Keratinocyte (primary cell): ENCODE measurements around the gene HNRNPA1. TPM values are rescaled to one million over a fixed set of nuclear protein-coding genes. Genes with fewer than 3 reads are reported as not detected.

Experiments
- DNase-seq: peaks from one replicate; pipeline ENCODE4 v3.0.0-alpha.2; 2011; ENCODE audit warnings: low read depth, missing footprints, low spot score
- FAIRE-seq: peaks from 2 replicates; lab custom pipeline; 2011; peaks lifted over from hg19 to GRCh38; lab: Jason Lieb, UNC
- H2AFZ ChIP-seq: 2 replicates; pipeline ENCODE4 v1.6.0; 2012; ENCODE audit warnings: low read length, control low read depth, inconsistent platforms; ENCODE audit not compliant: control insufficient read depth
- H3K27ac ChIP-seq: 2 replicates; pipeline ENCODE4 v1.5.1; 2011; ENCODE audit warnings: low read length; ENCODE audit not compliant: control insufficient read depth, insufficient read depth
- H3K27me3 ChIP-seq: 3 replicates; pipeline ENCODE4 v1.6.0; 2011; ENCODE audit warnings: low read length; ENCODE audit not compliant: control insufficient read depth, insufficient read depth; ENCODE audit errors: extremely low read depth
- H3K36me3 ChIP-seq, 2 experiments: 2 replicates in 1 of 2; 3 replicates in 1 of 2; pipeline ENCODE4 v1.5.1; 2011; ENCODE audit warnings: low read length in 2 of 2, mild to moderate bottlenecking in 1 of 2; ENCODE audit not compliant: control insufficient read depth in 2 of 2, insufficient read depth in 2 of 2; ENCODE audit errors: extremely low read depth in 1 of 2
- H3K4me1 ChIP-seq: 3 replicates; pipeline ENCODE4 v1.5.1; 2011; ENCODE audit warnings: low read length; ENCODE audit not compliant: control insufficient read depth, insufficient read depth; ENCODE audit errors: extremely low read depth
- H3K4me2 ChIP-seq: 3 replicates; pipeline ENCODE4 v1.6.0; 2011; ENCODE audit warnings: low read depth, low read length; ENCODE audit not compliant: control insufficient read depth, insufficient read depth; ENCODE audit errors: extremely low read depth
- H3K4me3 ChIP-seq, 3 experiments: fragments of 200-600 bp in 1 of 3; sonication (generic) in 1 of 3; 2 replicates in 2 of 3; 3 replicates in 1 of 3; pipeline ENCODE4 v1.5.1; 2011 to 2016; ENCODE audit warnings: low read length in 3 of 3, mild to moderate bottlenecking in 3 of 3, control low read depth in 2 of 3, inconsistent platforms in 1 of 3, low read depth in 1 of 3, mixed read lengths in 1 of 3, mixed run types in 1 of 3, moderate library complexity in 1 of 3; ENCODE audit not compliant: control insufficient read depth in 2 of 3, insufficient read depth in 2 of 3; ENCODE audit errors: extremely low read depth in 1 of 3
- H3K79me2 ChIP-seq: 2 replicates; pipeline ENCODE4 v1.6.0; 2012; ENCODE audit warnings: low read length; ENCODE audit not compliant: control insufficient read depth, insufficient read depth
- H3K9ac ChIP-seq: 3 replicates; pipeline ENCODE4 v1.6.0; 2011; ENCODE audit warnings: low read length; ENCODE audit not compliant: control insufficient read depth, insufficient read depth; ENCODE audit errors: extremely low read depth
- H3K9me1 ChIP-seq: 3 replicates; pipeline ENCODE4 v1.6.0; 2011; ENCODE audit warnings: low read length; ENCODE audit not compliant: control insufficient read depth, insufficient read depth; ENCODE audit errors: extremely low read depth
- H3K9me3 ChIP-seq: 2 replicates; pipeline ENCODE4 v1.5.1; 2012; ENCODE audit warnings: low read depth, low read length; ENCODE audit not compliant: control insufficient read depth
- H4K20me1 ChIP-seq: 3 replicates; pipeline ENCODE4 v1.6.0; 2011; ENCODE audit warnings: low read length; ENCODE audit not compliant: control insufficient read depth, insufficient read depth; ENCODE audit errors: extremely low read depth
- CTCF ChIP-seq, 3 experiments: IDR thresholded peaks in 1 of 3; conservative IDR thresholded peaks in 1 of 3; optimal IDR thresholded peaks in 1 of 3; 2 replicates in 2 of 3; 3 replicates in 1 of 3; pipeline versions ENCODE3 to v1.5.1; 2011; ENCODE audit warnings: low read length in 3 of 3, mild to moderate bottlenecking in 3 of 3, moderate library complexity in 2 of 3, control low read depth in 1 of 3, inconsistent platforms in 1 of 3; ENCODE audit not compliant: insufficient read depth in 2 of 3; ENCODE audit errors: extremely low read depth in 1 of 3
- EZH2 ChIP-seq: IDR thresholded peaks from one replicate; pipeline ENCODE4 v1.6.1; 2012; ENCODE audit warnings: inconsistent platforms, mild to moderate bottlenecking, low read length, moderate library complexity
- dilution Hi-C: fragments of 300-500 bp; cut with MboI; formaldehyde crosslinking; loops from one replicate; pipeline ENCODE4 v1.7.0; 2020; ENCODE audit warnings: low sequenced_read_pairs; ENCODE audit not compliant: extremely low pct_ligation_motif_present
- polyA plus RNA-seq, 5 experiments: library from polyadenylated mRNA; depleted of rRNA in 3 of 5; stranded (reverse) in 3 of 5; stranded (forward) in 1 of 5; unstranded in 1 of 5; fragments of >200 nt; gene quantifications; 1 replicate in 1 of 5; 2 replicates in 3 of 5; 3 replicates in 1 of 5; pipeline versions ENCODE4 v1.2.1 to v1.2.3, GENCODE V29; 2011 to 2012; ENCODE audit warnings: missing spikeins in 2 of 5, low read depth in 1 of 5, low replicate concordance in 1 of 5

The HNRNPA1 gene
- polyA plus RNA-seq, 1 donor (not counting 4 experiments of a cell fraction or from before 2014, with no cell fraction given), result 583 TPM

GRCh38 chr12:54232790-54233189, 47.7 kb upstream of the HNRNPA1 start:
- H4K20me1 ChIP-seq, result no peaks in the 10 kb centered on the region
- no peak overlapping the region for H3K4me2 ChIP-seq
- no peaks in the 10 kb centered on the region for H3K27me3 ChIP-seq
- dilution Hi-C loops, result no loop called here
- FAIRE-seq (no peak), DNase-seq (no peak)
- no peak overlapping the region for H3K4me3 ChIP-seq
- no peaks in the 10 kb centered on the region for H3K9me1 ChIP-seq
- no peak overlapping the region for H3K9ac ChIP-seq
- no peak overlapping the region for H3K27ac ChIP-seq
- peaks cover 15% of the 10 kb centered on the region for H3K4me1 ChIP-seq
- TF ChIP-seq EZH2 (no peak), CTCF (optimal IDR thresholded peaks at IDR 0.05 in 1 of 3, IDR thresholded peaks at IDR 0.05 in 1 of 3, conservative IDR thresholded peaks at IDR 0.05 in 1 of 3; ENCODE audit: extremely low read depth in 1 of 3, insufficient read depth in 2 of 3, low read length in 3 of 3) (no peak)
- peaks cover 0 to 3% of the 10 kb centered on the region in 2 experiments for H3K36me3 ChIP-seq
- H2AFZ ChIP-seq, result no peak overlapping the region
- H3K79me2 ChIP-seq, result no peaks in the 10 kb centered on the region
- no peaks in the 10 kb centered on the region for H3K9me3 ChIP-seq

GRCh38 chr12:54238531-54238930, 42.0 kb upstream of the HNRNPA1 start:
- Histone ChIP-seq H3K9me1 (no peaks in the 10 kb centered on the region), H3K4me2 (no peak overlapping the region), H3K9me3 (no peaks in the 10 kb centered on the region), H3K4me3 (no peak overlapping the region), H2AFZ (no peak overlapping the region), H3K9ac (no peak overlapping the region), H3K36me3 (peaks cover 0 to 25% of the 10 kb centered on the region in 2 experiments), H3K79me2 (no peaks in the 10 kb centered on the region), H4K20me1 (no peaks in the 10 kb centered on the region), H3K27ac (no peak overlapping the region), H3K27me3 (no peaks in the 10 kb centered on the region), H3K4me1 (peaks cover 17% of the 10 kb centered on the region)
- dilution Hi-C loops, result no loop called here
- FAIRE-seq (no peak), DNase-seq (no peak)
- TF ChIP-seq CTCF (optimal IDR thresholded peaks at IDR 0.05 in 1 of 3, IDR thresholded peaks at IDR 0.05 in 1 of 3, conservative IDR thresholded peaks at IDR 0.05 in 1 of 3; ENCODE audit: extremely low read depth in 1 of 3, insufficient read depth in 2 of 3, low read length in 3 of 3) (no peak), EZH2 (no peak)
